GM10266 (cell line): Measurements from ENCODE around the gene PPP2R5C.

ENCODE experiments used
- DNase-seq: peaks from one replicate; pipeline ENCODE4 v3.0.0; 2012; ENCODE audit errors: extremely low spot score
- TF ChIP-seq, protein P1 (sequence below): IDR thresholded peaks from 2 replicates; pipeline ENCODE4 v1.5.1; 2012; ENCODE audit warnings: mild to moderate bottlenecking, low read depth; ENCODE audit not compliant: control insufficient read depth, insufficient read depth; ENCODE audit errors: missing control alignments

The PPP2R5C gene

DNA sequence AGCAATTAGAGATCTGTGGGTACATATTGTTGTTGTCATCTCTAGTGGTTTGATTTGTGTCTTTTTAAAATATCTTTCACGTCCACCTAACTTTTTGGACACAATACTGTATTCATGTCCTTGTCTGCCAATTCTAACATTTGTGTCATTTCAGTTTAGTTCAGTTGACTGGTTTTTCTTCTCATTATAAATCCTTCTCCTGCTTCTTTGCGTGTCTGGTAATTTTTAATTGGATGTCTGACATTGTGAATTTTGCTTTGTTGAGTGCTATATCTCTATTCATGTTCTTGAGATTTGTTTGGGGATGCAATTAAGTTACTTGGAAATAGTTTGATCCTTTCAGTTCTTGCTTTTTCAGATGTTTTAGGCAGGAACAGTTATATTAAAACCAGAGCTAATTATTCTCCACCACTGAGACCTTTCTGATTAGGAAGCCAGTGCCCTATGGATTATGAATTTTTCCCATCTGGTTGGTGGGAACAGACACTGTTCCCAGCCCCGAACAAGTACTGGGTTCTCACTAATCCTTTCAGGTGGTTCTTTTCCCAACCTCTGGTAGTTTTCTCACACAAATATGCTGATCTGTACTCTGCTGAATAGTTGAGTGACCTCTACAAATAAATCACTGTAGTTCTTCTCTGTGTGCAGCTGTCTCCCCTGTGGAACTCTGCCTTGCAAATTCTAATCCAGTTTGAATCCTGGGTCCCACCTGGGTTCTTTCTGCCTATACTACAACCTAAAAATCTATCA, 111.7 kb downstream of the PPP2R5C start:
- TF ChIP-seq, protein P1, sequence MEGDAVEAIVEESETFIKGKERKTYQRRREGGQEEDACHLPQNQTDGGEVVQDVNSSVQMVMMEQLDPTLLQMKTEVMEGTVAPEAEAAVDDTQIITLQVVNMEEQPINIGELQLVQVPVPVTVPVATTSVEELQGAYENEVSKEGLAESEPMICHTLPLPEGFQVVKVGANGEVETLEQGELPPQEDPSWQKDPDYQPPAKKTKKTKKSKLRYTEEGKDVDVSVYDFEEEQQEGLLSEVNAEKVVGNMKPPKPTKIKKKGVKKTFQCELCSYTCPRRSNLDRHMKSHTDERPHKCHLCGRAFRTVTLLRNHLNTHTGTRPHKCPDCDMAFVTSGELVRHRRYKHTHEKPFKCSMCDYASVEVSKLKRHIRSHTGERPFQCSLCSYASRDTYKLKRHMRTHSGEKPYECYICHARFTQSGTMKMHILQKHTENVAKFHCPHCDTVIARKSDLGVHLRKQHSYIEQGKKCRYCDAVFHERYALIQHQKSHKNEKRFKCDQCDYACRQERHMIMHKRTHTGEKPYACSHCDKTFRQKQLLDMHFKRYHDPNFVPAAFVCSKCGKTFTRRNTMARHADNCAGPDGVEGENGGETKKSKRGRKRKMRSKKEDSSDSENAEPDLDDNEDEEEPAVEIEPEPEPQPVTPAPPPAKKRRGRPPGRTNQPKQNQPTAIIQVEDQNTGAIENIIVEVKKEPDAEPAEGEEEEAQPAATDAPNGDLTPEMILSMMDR: no peak
- no peak for DNase-seq

- DNase-seq: no peak
- TF ChIP-seq, protein P1: no peak
Observed at GRCh38 chr14:101873991-101874390, 112.5 kb downstream of the PPP2R5C start.

DNA sequence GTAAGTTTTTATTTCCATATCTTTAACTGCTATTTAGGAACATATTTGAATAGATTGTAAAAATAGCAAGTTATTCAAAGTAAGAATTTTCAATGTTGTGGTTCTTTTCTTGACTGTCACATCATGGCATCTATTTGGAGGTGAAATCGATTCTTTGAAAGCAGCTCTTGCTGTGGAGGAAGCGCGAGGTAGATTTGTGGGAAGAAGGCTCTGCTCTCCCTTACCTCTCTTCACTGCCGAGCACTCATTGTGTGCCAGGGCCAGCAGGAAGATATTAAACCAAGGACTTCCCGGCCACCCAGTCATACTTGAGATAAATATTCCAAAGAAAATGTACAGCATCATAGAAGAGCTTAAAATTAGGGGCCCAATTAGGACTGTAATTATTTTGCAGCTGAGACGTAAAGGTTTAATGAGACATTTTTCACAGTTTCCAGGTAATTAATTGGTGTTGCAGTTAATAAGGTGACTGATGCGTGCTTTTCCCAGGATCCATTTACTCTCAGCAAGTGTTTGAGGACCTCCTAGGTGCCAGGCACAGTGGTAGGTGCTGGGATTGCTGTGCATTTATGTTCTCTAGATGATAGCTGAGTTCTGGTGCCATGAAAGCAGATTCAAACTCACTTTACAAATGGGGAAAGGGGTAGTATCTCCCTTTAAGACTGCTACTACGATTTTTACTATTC, 113.7 kb downstream of the PPP2R5C start:
- no peak for DNase-seq

DNA sequence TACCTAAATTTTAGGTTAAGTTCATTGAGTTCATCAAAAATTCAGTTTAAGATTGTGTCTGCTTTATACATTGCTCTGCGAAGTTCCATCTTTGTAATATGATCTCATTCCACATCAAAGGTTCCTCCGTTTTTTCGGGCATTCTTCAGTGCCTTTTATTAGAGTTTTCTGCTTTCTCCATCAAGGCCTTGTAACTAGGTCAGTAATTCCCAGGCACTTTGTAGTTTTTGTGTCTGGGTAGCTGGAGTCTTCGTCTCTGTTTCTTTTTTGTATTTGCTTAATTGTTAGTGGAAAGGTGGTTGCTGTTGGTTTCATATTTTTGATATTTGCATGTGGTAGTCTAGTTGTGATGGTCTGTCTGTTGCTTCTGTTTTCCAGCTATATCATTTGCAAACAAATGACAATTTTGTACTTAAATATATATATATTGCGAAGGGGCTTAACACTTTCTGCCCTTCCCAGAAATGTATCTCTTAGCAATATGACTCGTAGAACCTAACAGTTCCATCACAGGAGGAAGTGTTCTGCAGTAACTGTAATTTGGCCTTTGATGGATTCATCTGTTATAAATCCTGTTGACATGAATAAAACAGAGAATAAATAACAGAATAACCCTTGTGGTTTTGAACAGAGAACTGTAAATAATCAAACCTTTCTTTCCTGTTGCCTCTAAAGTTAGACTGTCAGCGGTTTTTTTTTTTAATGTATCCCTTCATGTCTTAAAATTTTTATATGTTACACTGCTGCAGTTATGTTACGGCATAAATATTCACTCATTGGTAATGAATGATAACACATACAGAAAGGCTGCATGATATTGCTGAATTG, 114.4 kb downstream of the PPP2R5C start:
- TF ChIP-seq, protein P1: no peak
- no peak for DNase-seq

More for the DNA sequence above, 113.7 kb downstream of the PPP2R5C start:
- TF ChIP-seq, protein P1: no peak

DNA sequence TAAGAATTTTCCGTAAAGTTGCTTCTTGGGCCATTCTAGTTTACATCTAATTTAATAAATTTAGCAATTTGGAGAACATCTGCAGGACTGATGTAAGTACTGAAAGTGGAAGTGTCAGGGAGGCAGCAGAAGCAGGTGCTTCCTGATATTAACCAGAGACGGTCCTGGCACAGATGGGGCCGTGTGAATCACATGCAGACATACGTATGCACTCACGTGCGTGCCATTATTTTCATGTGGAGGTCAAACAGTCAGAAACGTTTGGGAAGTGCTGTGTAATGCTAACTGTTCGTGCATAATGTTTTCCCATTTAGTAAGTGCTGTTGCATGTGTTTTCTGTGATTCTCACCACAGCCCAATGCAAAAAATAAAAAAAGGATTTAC, 115.0 kb downstream of the PPP2R5C start:
- TF ChIP-seq, protein P1: no peak
- peak; percentile 78 for DNase-seq

- DNase-seq: no peak
- TF ChIP-seq, protein P1: no peak
Observed at GRCh38 chr14:101877766-101878165, 116.3 kb downstream of the PPP2R5C start.
